Activated CD4-positive, alpha-beta memory T cell treated with anti-CD3 and anti-CD28 coated beads for 36 hours (primary cell): Measurements from ENCODE around the gene F3. TPM values are rescaled to one million over a fixed set of nuclear protein-coding genes. Genes with fewer than 3 reads are reported as not detected.

Experiments
- CTCF ChIA-PET: fragments of 350-600 bp; sonication (Branson Sonifier 250); formaldehyde crosslinking; loops from one replicate; lab custom pipeline; 2021; ENCODE audit warnings: antibody characterized with exemption, inconsistent platforms; lab: Charles Lee
- POLR2A ChIA-PET: fragments of 350-600 bp; sonication (Branson Sonifier 250); formaldehyde crosslinking; loops from one replicate; lab custom pipeline; 2021; ENCODE audit warnings: antibody characterized with exemption; lab: Charles Lee
- DNase-seq: peaks from one replicate; pipeline ENCODE4 v3.0.0-alpha.2; 2020
- H3K27ac Mint-ChIP-seq: one replicate; pipeline ENCODE4 v1.8.0; 2021; ENCODE audit warnings: mixed read lengths
- H3K27me3 Mint-ChIP-seq: one replicate; pipeline ENCODE4 v1.8.0; 2021; ENCODE audit warnings: mixed read lengths
- H3K36me3 Mint-ChIP-seq: one replicate; pipeline ENCODE4 v1.8.0; 2021; ENCODE audit warnings: mixed read lengths
- H3K4me1 Mint-ChIP-seq: one replicate; pipeline ENCODE4 v1.8.0; 2021; ENCODE audit warnings: low read depth, mixed read lengths
- H3K4me3 Mint-ChIP-seq: one replicate; pipeline ENCODE4 v1.8.0; 2021; ENCODE audit warnings: mild to moderate bottlenecking, mixed read lengths
- H3K9me3 Mint-ChIP-seq: one replicate; pipeline ENCODE4 v1.8.0; 2021; ENCODE audit warnings: mixed read lengths
- intact Hi-C: fragments of 100-400 bp; cut with micrococcal nuclease; formaldehyde crosslinking; loops from one replicate; pipeline ENCODE4 v1.15.1; 2023
- total RNA-seq, 2 experiments: library from RNA; stranded (reverse); gene quantifications; one replicate each; pipeline ENCODE4 v1.2.3, GENCODE V29; 2021

F3 gene
- total RNA-seq, 2 experiments from 2014 or later = 0.15 to 0.33 TPM

DNA sequence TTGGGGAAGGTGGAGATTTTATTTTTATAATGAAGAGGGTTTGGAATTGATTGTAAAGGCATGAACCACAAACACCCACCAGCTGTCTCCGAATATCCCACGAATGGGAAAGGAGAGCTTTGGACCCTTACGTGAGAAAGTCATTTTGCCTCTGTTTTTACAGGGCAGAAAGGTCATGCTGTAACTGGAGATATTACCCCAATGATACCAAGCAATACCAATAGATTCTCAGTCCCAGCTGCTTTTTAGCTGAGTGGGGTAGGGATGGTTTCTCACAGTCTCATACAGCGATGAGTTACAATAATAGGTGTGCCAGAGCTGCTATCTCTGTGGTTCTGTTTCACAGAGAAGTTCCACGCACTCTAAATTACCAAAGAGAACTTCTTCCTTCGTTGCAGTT is 8.8 kb upstream of the F3 start:
- CTCF ChIA-PET = no interaction called here
- H3K9me3 Mint-ChIP-seq = no peaks in the 10 kb centered on the region

DNA sequence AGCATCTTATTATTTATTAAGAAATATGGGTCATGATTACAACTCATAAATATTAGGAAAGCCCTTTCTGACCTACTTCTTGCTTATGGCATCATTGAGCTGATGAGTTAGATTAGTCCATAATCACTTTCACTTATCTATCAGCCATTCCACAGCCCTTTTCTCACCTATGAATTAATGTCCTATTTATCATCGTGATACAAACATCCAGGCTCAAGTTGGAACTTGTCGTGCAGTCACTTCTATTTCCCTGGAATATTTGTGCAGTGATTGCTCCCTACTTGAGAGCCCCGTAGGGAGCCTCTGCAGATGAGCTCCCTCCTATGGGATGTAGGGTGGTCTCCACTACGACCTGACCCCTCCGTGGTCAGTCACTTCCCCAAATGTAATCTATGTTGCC is 8.1 kb upstream of the F3 start:
- no peaks in the 10 kb centered on the region for H3K9me3 Mint-ChIP-seq
- no peaks in the 10 kb centered on the region for H3K4me1 Mint-ChIP-seq
- peaks cover 25% of the 10 kb centered on the region for H3K27me3 Mint-ChIP-seq
- no peak overlapping the region for H3K27ac Mint-ChIP-seq
- ChIA-PET POLR2A (no interaction called here), CTCF (no interaction called here)
- intact Hi-C loops = no loop called here
- no peak overlapping the region for H3K4me3 Mint-ChIP-seq
- no peak for DNase-seq
- H3K36me3 Mint-ChIP-seq = no peaks in the 10 kb centered on the region

More for the DNA sequence above, 8.8 kb upstream of the F3 start:
- peaks cover 23% of the 10 kb centered on the region for H3K27me3 Mint-ChIP-seq
- H3K27ac Mint-ChIP-seq = no peak overlapping the region
- DNase-seq = no peak
- no peak overlapping the region for H3K4me3 Mint-ChIP-seq
- POLR2A ChIA-PET = no interaction called here
- H3K4me1 Mint-ChIP-seq = no peaks in the 10 kb centered on the region
- intact Hi-C loops = no loop called here
- H3K36me3 Mint-ChIP-seq = no peaks in the 10 kb centered on the region

DNA sequence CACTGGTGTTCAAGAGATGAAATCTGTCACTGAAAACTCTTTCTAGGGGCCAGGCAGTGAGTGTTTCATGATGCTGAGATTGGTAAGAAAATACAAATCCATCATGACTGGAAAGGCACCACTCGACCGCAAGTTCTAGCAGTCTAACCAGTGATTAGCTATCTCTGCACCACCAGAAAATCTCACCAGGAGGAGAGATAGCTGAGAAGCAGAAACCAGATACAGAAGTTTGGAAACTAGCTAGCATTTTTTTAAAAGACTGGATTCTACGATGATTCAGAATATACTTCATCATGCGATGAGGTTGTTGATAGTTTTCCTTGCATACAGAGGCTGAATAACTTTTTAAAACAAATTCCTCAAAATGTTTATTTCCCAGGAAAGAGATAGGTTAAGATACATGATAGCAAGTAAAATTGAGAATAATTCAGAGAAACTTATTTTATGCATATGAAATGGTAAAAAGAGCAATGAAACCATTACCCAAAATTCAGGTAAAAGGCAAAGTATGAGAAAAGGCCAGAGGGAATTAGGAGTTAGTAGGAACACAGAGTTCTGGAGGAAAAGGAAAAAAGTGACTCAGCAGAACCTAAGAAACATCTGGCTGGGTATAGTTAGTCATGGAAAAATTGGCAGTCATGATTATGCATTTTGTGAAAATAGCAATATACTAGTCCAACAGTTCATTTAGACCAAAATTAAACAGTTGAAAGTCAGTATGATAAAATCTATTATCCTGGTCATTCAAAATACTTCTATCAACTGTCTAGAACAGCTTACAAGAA is 3.3 kb upstream of the F3 start:
- ChIA-PET POLR2A (no interaction called here), CTCF (no interaction called here)
- Mint-ChIP-seq H3K27me3 (peaks cover 47% of the 10 kb centered on the region), H3K9me3 (no peaks in the 10 kb centered on the region), H3K4me3 (no peak overlapping the region), H3K27ac (no peak overlapping the region), H3K4me1 (peaks cover 12% of the 10 kb centered on the region), H3K36me3 (no peaks in the 10 kb centered on the region)
- intact Hi-C loops = loop anchor here (5.0 kb wide), 1 partner anchor 128 kb away; the partner anchor contains the start of gene ABCD3
- DNase-seq = no peak

DNA sequence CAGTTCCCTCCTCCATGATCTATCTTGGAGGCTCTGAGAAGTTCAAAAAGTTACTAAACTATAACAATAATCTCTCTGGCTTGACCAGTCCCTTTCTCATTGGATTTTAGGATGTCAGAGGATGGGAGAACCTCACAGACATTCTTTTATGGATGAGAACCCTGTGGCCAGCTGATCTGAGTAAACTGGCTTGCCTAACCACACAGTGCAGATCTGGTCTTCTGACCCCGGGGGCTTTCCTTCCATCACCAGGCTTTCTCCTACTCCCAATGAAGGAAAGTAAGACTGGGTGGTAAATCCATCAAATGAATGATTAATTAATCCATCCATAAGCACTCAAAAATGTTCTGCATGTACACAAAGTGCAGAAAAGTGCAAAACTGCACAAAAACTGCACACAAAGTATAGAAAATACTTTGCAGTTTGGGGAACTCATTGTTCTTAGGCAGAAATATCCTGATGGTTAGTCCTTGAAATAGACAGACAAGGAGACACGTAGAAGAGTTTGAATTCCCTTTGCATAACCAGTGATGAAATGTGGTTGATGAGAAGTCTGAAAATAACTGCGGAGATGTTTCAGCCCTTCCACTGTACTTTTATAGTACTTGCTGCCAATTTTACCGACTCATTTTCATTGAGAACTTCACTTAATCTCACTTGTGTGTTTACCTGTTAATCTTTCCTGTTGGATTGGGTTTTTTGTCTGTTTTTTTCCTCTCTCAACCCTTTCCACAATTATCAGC is 2.5 kb upstream of the F3 start:
- Mint-ChIP-seq H3K9me3 (no peaks in the 10 kb centered on the region), H3K27me3 (peaks cover 55% of the 10 kb centered on the region), H3K4me3 (no peak overlapping the region), H3K27ac (no peak overlapping the region), H3K36me3 (no peaks in the 10 kb centered on the region), H3K4me1 (peaks cover 12% of the 10 kb centered on the region)
- ChIA-PET CTCF (no interaction called here), POLR2A (no interaction called here)
- DNase-seq = no peak
- intact Hi-C loops = loop anchor here (5.0 kb wide), 1 partner anchor 127 kb away; the partner anchor contains the start of gene ABCD3

DNA sequence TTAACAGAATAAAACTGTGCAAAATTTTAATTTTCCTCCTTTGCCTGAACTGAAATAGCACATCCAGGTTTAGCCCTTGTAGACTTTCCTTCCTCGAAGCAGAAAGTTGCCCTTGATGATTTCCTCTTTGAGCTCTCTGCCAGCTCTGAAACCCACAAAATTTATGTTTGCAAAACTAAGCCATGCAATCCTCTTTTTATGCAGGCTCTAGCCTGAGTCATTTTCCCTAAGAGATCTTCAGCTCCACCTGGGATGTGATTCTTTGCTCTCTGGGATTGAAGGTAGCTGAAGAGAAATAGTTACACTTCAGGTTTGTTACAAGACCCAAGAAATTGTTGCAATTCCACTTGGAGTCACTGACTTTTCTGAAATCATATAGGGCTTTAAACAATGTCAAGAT is 1.4 kb upstream of the F3 start:
- Mint-ChIP-seq H3K27me3 (peaks cover 62% of the 10 kb centered on the region), H3K36me3 (no peaks in the 10 kb centered on the region), H3K4me1 (peaks cover 12% of the 10 kb centered on the region), H3K9me3 (no peaks in the 10 kb centered on the region), H3K27ac (no peak overlapping the region), H3K4me3 (no peak overlapping the region)
- DNase-seq = no peak
- POLR2A ChIA-PET = interaction anchor here (1.1 kb wide), 1 partner anchor 558 kb away, joined by 3 read pairs; no protein-coding TSS in a partner anchor
- CTCF ChIA-PET = interaction anchor here (0.8 to 0.9 kb wide), 2 partner anchors 26 to 60 kb away, joined by 3 read pairs; no protein-coding TSS in a partner anchor
- intact Hi-C loops = loop anchor here (5.0 kb wide), 1 partner anchor 126 kb away; the partner anchor contains the start of gene ABCD3

DNA sequence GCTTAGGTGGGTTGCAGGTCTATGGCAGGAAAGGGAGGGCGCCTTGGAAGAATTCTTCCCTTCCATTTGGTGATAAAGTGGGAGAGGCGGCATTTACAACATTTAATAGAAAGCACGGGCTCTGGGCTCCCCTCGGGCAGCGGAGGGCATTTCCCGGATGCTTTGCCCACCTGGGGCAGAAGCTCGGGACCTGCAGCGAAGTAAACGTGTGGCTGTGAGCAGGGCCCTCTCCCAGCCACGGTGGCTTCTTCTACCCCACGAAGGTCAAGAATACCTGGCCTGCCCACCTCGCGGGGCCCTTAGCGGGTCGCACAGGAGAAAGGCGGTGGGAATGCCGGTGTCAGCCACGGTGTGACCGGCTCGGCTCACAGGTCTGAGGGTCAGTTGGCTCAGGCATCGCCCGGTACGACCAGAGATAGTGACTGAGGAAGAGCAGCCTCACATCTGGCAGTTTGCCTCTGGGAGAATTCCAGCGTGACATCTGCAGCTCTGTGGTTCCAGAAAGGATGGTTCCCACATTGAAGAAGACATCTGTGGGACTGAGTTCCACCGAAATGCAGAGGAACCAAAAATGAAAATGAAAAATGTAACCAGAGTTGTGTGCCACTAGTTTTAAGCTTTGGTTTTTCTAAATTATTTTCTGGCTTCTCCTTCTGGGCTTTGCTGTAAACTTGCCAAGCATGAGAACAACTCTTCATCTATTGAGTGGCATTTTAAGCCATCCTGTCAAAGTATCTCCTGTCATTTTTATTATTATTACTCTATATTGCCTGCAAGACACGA is 720 bp upstream of the F3 start:
- no peak overlapping the region for H3K27ac Mint-ChIP-seq
- POLR2A ChIA-PET = interaction anchor here (1.1 kb wide), 1 partner anchor 559 kb away, joined by 3 read pairs; no protein-coding TSS in a partner anchor
- no peaks in the 10 kb centered on the region for H3K9me3 Mint-ChIP-seq
- peak; percentile 9 for DNase-seq
- intact Hi-C loops = loop anchor here (5.0 kb wide), 1 partner anchor 125 kb away; the partner anchor contains the start of gene ABCD3
- CTCF ChIA-PET = interaction anchor here (0.6 to 0.9 kb wide), 2 partner anchors 26 to 313 kb away, joined by 3 read pairs; no protein-coding TSS in a partner anchor
- H3K36me3 Mint-ChIP-seq = no peaks in the 10 kb centered on the region
- H3K4me3 Mint-ChIP-seq = peak overlapping the region; percentile 75
- peaks cover 61% of the 10 kb centered on the region for H3K27me3 Mint-ChIP-seq
- peaks cover 12% of the 10 kb centered on the region for H3K4me1 Mint-ChIP-seq

DNA sequence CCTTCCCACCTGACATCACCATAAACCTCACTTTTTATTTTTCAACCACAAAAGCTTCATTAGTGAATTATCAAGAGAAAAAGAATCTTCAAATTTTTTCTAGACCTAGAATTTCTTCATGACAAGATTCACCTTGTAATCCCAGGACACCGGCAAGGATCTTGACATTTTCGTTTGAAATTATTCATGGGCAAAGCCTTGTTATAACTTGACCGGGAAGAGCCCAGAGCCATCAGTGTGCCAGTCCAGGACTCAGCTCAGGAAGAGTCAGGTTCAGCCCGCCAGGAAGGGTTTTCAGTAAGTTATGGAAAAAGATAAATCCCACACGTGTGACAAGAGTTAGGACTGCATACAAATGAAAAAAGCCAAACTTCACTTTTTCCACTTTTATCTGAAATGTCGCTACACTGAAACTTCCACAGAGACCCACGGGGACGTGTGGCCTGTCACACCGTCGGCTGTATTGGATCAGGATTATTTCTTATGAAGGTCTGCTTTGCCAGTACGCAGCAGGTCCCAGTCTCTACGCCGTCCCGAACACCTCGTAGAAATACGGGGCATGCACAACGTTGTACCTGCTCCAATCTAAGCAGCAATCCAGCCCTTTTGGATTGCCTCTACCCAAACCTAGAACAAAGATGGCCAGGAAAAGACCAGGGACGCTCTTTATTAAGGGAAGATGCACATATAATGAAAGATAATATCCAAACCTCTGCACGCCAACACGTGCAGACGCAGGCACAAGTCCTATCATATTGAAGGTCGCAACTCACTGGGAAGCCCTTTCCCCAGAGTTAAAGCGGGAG is 916 bp downstream of the F3 start:
- POLR2A ChIA-PET = no interaction called here
- H3K4me3 Mint-ChIP-seq = peak overlapping the region; percentile 57
- peaks cover 12% of the 10 kb centered on the region for H3K4me1 Mint-ChIP-seq
- no peak for DNase-seq
- H3K9me3 Mint-ChIP-seq = no peaks in the 10 kb centered on the region
- intact Hi-C loops = loop anchor here (5.0 kb wide), 1 partner anchor 123 kb away; the partner anchor contains the start of gene ABCD3
- CTCF ChIA-PET = no interaction called here
- H3K27ac Mint-ChIP-seq = no peak overlapping the region
- no peaks in the 10 kb centered on the region for H3K36me3 Mint-ChIP-seq
- peaks cover 64% of the 10 kb centered on the region for H3K27me3 Mint-ChIP-seq

DNA sequence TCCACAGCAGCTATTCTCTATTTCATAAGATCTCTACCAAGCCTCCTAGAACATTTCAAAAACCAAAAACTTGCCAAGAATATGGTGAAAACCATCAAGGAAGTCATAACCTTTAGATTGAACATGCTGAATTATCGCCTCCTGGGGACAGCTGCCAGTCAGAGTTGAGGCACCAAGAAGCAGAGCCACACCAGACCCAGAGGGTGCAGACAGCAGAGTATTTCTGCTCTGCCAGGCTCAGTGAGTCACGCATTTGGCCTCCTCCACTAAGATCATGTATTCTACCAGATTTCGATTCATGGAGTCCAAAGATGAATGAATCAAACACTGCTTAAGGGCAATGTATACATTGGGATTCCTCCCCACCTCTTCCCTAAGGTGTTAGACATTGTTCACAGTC is 2.1 kb downstream of the F3 start:
- Mint-ChIP-seq H3K9me3 (no peaks in the 10 kb centered on the region), H3K4me3 (no peak overlapping the region), H3K4me1 (peaks cover 12% of the 10 kb centered on the region), H3K36me3 (no peaks in the 10 kb centered on the region), H3K27me3 (peaks cover 57% of the 10 kb centered on the region), H3K27ac (no peak overlapping the region)
- intact Hi-C loops = no loop called here
- ChIA-PET CTCF (no interaction called here), POLR2A (no interaction called here)
- DNase-seq = no peak

DNA sequence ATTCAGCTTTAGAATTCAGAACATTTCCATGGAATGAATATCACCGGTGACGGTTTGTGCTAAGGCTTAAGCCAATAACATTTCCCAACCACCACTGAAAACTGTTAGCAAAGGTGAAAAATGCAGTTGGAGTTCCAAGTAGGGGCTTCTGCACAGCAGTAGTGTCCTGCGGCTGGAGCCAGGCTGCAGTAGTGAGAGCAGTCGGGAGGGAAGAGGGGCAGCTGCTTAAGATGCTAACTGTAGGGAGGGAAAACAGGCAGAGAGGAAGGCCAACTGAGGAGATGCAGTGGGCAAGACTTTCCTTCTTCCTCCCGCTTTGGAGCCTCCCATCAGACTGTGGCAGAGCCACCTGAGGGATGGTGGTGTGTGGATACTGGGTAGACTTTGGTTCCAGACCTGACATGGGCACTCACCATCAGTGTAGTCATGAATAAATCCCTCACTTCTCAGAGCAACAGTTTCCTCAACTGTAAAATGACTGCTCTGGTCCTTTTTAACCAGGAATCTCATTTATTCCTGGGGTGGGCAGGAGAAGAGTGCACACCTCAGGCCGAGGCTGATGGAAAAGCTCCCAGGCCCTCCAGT is 3.2 kb downstream of the F3 start:
- POLR2A ChIA-PET = no interaction called here
- DNase-seq = no peak
- Mint-ChIP-seq H3K27me3 (peaks cover 47% of the 10 kb centered on the region), H3K4me3 (no peak overlapping the region), H3K36me3 (no peaks in the 10 kb centered on the region), H3K4me1 (peaks cover 12% of the 10 kb centered on the region), H3K9me3 (no peaks in the 10 kb centered on the region), H3K27ac (no peak overlapping the region)
- CTCF ChIA-PET = no interaction called here
- intact Hi-C loops = no loop called here

DNA sequence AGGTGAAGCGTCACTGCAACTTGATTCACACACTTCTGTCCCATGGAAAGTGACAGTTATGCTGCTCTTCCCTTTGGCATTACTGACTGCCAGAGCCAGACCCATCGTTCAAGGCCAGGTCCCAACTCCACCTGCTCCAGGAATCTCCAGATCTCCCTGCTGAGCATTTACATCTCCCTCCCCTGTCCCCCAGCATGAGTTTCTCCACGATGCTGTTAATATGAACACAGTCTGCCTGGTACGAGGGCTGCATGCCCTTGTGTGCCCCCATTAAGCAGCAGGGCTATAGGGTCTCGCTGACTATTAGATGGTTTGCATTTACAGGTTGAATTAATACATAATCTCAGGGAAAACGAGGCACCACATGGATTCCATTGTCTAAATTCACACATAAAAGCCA is 4.3 kb downstream of the F3 start:
- Mint-ChIP-seq H3K27ac (no peak overlapping the region), H3K36me3 (no peaks in the 10 kb centered on the region), H3K4me1 (peaks cover 5% of the 10 kb centered on the region), H3K4me3 (no peak overlapping the region), H3K9me3 (no peaks in the 10 kb centered on the region), H3K27me3 (peaks cover 44% of the 10 kb centered on the region)
- ChIA-PET POLR2A (no interaction called here), CTCF (interaction anchor here (0.6 kb wide), 1 partner anchor 497 kb away, joined by 3 read pairs; no protein-coding TSS in a partner anchor)
- DNase-seq = no peak
- intact Hi-C loops = no loop called here

DNA sequence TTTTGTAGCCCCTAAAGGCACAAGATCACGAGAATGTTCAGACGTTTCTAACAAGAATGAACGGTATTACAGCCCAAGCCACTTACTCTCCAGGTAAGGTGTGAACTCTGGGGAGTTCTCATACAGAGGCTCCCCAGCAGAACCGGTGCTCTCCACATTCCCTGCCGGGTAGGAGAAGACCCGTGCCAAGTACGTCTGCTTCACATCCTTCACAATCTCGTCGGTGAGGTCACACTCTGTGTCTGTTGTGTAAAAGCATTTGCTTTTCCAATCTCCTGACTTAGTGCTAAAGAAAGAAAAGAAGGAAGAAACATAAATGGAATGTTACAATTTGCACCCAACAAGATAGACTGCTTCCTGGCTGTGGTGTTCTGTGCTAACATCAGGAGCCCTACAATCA is 5.7 kb downstream of the F3 start:
- intact Hi-C loops = no loop called here
- CTCF ChIA-PET = no interaction called here
- Mint-ChIP-seq H3K36me3 (no peaks in the 10 kb centered on the region), H3K27ac (no peak overlapping the region), H3K4me1 (no peaks in the 10 kb centered on the region), H3K9me3 (no peaks in the 10 kb centered on the region), H3K4me3 (no peak overlapping the region), H3K27me3 (peaks cover 42% of the 10 kb centered on the region)
- POLR2A ChIA-PET = no interaction called here
- no peak for DNase-seq
